Fibroblast of the aortic adventitia (primary cell): Measurements from ENCODE around the gene FAM177B. TPM values are rescaled to one million over a fixed set of nuclear protein-coding genes. Genes with fewer than 3 reads are reported as not detected.
"Not testable (repeated sequence)": the region's sequence is repeated elsewhere in the genome, so short reads cannot be mapped to it uniquely, and the experiment has no call there.

Experiments
- DNase-seq: peaks from one replicate; pipeline ENCODE4 v3.0.0-alpha.2; 2010; ENCODE audit warnings: low read depth
- H3K4me3 ChIP-seq: 2 replicates; pipeline ENCODE4 v1.5.1; 2011; ENCODE audit warnings: low read depth, mild to moderate bottlenecking, control low read depth, low read length, moderate library complexity
- total RNA-seq: library from RNA; depleted of rRNA; stranded (reverse); fragments of >200 nt; gene quantifications from 2 replicates; pipeline ENCODE4 v1.2.3, GENCODE V29; 2012; ENCODE audit warnings: low replicate concordance
- TF ChIP-seq, protein P1 (sequence below): IDR thresholded peaks from 2 replicates; pipeline ENCODE4 v1.5.1; 2011; ENCODE audit warnings: mild to moderate bottlenecking, low read length, control low read depth, inconsistent platforms; ENCODE audit not compliant: insufficient read depth

Gene FAM177B
- total RNA-seq, 1 donor, result not detected

- no peak overlapping the region for H3K4me3 ChIP-seq
- TF ChIP-seq, protein P1, sequence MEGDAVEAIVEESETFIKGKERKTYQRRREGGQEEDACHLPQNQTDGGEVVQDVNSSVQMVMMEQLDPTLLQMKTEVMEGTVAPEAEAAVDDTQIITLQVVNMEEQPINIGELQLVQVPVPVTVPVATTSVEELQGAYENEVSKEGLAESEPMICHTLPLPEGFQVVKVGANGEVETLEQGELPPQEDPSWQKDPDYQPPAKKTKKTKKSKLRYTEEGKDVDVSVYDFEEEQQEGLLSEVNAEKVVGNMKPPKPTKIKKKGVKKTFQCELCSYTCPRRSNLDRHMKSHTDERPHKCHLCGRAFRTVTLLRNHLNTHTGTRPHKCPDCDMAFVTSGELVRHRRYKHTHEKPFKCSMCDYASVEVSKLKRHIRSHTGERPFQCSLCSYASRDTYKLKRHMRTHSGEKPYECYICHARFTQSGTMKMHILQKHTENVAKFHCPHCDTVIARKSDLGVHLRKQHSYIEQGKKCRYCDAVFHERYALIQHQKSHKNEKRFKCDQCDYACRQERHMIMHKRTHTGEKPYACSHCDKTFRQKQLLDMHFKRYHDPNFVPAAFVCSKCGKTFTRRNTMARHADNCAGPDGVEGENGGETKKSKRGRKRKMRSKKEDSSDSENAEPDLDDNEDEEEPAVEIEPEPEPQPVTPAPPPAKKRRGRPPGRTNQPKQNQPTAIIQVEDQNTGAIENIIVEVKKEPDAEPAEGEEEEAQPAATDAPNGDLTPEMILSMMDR, result no peak
- DNase-seq, result no peak
Observed at GRCh38 chr1:222759451-222760035, 22.5 kb downstream of the FAM177B start.

GRCh38 chr1:222761083-222761482 lies 24.1 kb downstream of the FAM177B start:
- no peak for DNase-seq

GRCh38 chr1:222762178-222762577 lies 25.2 kb downstream of the FAM177B start:
- DNase-seq, H3K4me3 ChIP-seq: not testable (repeated sequence)

More at GRCh38 chr1:222761083-222761482, 24.1 kb downstream of the FAM177B start:
- TF ChIP-seq, protein P1, result no peak
- no peak overlapping the region for H3K4me3 ChIP-seq

- no peak for DNase-seq
- TF ChIP-seq, protein P1, result no peak
- no peak overlapping the region for H3K4me3 ChIP-seq
Observed at GRCh38 chr1:222767152-222767571, 30.2 kb downstream of the FAM177B start.

GRCh38 chr1:222768592-222768991 lies 31.6 kb downstream of the FAM177B start:
- DNase-seq, result no peak
- TF ChIP-seq, protein P1, result no peak
- H3K4me3 ChIP-seq, result no peak overlapping the region

- DNase-seq, result no peak
- no peak overlapping the region for H3K4me3 ChIP-seq
- TF ChIP-seq, protein P1, result no peak
Observed at GRCh38 chr1:222769181-222769580, 32.2 kb downstream of the FAM177B start.

GRCh38 chr1:222769971-222770620 lies 33.1 kb downstream of the FAM177B start:
- TF ChIP-seq, protein P1, result no peak
- H3K4me3 ChIP-seq, result no peak overlapping the region
- peak; percentile 84 for DNase-seq
